A172 (cell line): ENCODE results near the gene KLK15. TPM values are rescaled to one million over a fixed set of nuclear protein-coding genes. Genes with fewer than 3 reads are reported as not detected.

Experiments
- DNase-seq: peaks from one replicate; pipeline ENCODE4 v3.0.0-alpha.2; 2015; ENCODE audit warnings: low spot score
- total RNA-seq: library from RNA; depleted of rRNA; stranded (reverse); fragments of >200 nt; shearing (Covaris generic); gene quantifications from 2 replicates; pipeline ENCODE4 v1.2.3, GENCODE V29; 2014; rRNA removed

Gene KLK15
- total RNA-seq: not detected in 2 replicates

GRCh38 chr19:50833117-50833801 is at the start of gene KLK15:
TSS of gene KLK15 (minus strand) at chr19:50833574. CDS start at chr19:50831492, 2,082 bp downstream.
- no peak for DNase-seq

GRCh38 chr19:50882188-50882587 is 48.8 kb upstream of the KLK15 start:
- no peak for DNase-seq

GRCh38 chr19:50880241-50880640 is 46.9 kb upstream of the KLK15 start:
- DNase-seq: no peak

GRCh38 chr19:50878851-50879250 is 45.5 kb upstream of the KLK15 start:
- DNase-seq: no peak

- DNase-seq: no peak
Observed at GRCh38 chr19:50877338-50877737, 44.0 kb upstream of the KLK15 start.

GRCh38 chr19:50876456-50876855 is 43.1 kb upstream of the KLK15 start:
- DNase-seq: no peak

GRCh38 chr19:50875795-50876422 is 42.5 kb upstream of the KLK15 start:
- no peak for DNase-seq

- DNase-seq: no peak
Observed at GRCh38 chr19:50874211-50874610, 40.8 kb upstream of the KLK15 start.

GRCh38 chr19:50873056-50873455 is 39.7 kb upstream of the KLK15 start, which contains the start of gene KLK2:
TSS of gene KLK2 (plus strand) at chr19:50873439. CDS start at chr19:50873474, 35 bp downstream.
- no peak for DNase-seq

- DNase-seq: no peak
Observed at GRCh38 chr19:50870417-50871089, 37.2 kb upstream of the KLK15 start.

GRCh38 chr19:50869479-50869878 is 36.1 kb upstream of the KLK15 start:
- DNase-seq: no peak

- no peak for DNase-seq
Observed at GRCh38 chr19:50861496-50862286, 28.3 kb upstream of the KLK15 start.

GRCh38 chr19:50861010-50861409 is 27.6 kb upstream of the KLK15 start:
- no peak for DNase-seq

- no peak for DNase-seq
Observed at GRCh38 chr19:50859849-50860248, 26.5 kb upstream of the KLK15 start.

- DNase-seq: no peak
Observed at GRCh38 chr19:50858886-50859285, 25.5 kb upstream of the KLK15 start.

GRCh38 chr19:50857366-50857765 is 24.0 kb upstream of the KLK15 start:
- DNase-seq: no peak

- no peak for DNase-seq
Observed at GRCh38 chr19:50854636-50855410, 21.4 kb upstream of the KLK15 start, which contains the start of gene KLK3. TSS of gene KLK3 (plus strand) at chr19:50854915. CDS start at chr19:50854956, 41 bp downstream.

GRCh38 chr19:50851620-50852019 is 18.2 kb upstream of the KLK15 start:
- no peak for DNase-seq

- DNase-seq: no peak
Observed at GRCh38 chr19:50850738-50851137, 17.4 kb upstream of the KLK15 start.

GRCh38 chr19:50844296-50844935 is 11.0 kb upstream of the KLK15 start:
- DNase-seq: no peak
